ENCODE measurements around the gene LYSMD4.
"Not testable (repeated sequence)": the region's sequence is repeated elsewhere in the genome, so short reads cannot be mapped to it uniquely, and the experiment has no call there.

Gene LYSMD4

DNA sequence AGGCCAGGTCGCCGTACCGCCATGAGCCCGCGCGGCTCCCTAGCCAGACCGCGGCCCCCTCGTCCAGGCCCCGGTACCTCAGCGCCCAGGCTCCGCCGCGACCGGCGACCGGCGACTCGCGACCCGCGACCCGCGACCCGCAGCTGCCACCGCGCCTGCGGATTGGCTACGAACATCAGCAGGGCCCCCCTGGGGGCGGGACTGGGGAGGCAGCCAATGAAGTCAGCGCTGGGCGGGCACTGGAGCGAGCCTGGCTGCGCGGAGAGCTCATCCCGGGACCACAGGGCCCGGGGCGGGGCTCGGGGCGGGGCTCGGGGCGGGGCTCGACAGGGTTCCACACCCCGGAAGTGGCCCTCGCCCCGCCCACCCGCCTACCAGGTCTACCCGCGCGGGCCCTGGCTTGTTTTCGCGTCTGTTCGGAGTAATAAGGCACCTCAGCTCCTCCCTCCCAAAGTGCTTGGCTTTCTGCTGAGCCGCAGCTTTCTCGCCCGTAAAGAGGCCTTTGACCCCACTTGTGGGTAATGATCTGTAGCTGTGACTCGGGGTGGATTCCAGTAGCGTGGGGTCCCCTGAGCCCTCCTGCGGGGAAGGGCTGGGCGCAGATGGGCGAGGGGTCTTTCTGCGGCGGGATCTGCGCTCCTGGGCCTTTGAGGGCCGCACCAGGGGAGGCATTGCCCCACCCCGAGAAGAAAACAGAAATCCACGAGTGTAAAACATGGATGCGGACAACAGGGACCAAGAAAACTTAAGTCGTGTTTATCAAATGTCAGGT, at the start of gene LYSMD4:
Gene LYSMD4, minus strand, starts transcription at position 170 of the 772 bp plus-strand sequence. CDS start 1,438 bp downstream, outside the sequence.
- DNase-seq = peak; percentile 48

DNA sequence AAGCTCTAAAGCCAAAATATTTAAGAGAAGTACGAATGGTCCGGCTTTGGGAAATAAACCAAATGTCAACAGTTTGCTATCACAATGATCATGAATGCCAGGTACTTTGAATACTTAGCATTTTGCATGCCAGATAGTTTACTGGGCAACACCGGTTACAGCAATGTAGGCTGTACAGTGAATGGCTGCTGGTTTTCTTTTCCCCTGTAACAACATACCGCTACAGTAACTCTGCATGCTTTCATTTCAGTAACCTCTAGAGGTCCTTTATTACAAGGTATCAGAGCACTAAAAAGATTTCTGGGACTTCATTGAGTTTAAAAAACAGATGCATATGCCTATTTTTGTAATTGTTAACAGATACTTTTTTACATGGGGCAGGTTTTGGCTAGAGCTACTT, 48.8 kb upstream of the LYSMD4 start:
- not testable (repeated sequence) for DNase-seq

DNA sequence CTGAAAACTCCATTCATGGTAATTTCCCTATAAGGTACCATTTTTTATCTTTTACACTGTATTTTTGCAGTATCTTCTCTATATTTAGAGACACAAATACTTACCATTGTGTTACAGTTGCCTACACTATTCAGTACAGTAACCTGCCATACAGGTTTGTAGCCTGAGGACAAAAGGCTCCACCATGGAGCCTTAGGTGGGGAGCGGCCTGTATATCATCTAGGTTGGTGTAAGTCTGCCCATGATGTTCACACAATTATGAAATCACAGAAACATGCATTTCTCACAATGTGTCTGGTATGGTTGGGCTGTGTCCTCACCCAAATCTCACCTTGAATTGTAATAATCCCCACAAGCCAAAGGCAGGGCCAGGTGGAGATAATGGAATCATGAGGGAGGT, 43.9 kb upstream of the LYSMD4 start:
- DNase-seq = no peak

DNA sequence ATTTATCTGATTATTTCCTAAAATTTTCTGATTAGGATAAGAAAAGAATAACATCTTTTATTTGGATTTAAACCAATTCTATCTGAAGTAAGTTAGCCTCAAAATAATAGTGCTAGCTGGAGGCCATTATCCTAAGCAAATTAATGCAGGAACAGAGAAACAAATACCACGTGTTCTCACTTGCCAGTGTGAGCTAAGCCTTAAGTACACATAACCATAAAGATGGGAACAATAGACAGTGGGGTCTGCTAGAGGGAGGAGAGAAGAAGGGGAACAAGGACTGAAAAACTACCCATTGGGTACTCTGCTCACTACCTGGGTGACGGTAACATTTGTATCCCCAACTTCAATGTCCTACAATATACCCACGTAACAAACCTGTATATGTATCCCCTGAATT, 31.3 kb upstream of the LYSMD4 start:
- no peak for DNase-seq

DNA sequence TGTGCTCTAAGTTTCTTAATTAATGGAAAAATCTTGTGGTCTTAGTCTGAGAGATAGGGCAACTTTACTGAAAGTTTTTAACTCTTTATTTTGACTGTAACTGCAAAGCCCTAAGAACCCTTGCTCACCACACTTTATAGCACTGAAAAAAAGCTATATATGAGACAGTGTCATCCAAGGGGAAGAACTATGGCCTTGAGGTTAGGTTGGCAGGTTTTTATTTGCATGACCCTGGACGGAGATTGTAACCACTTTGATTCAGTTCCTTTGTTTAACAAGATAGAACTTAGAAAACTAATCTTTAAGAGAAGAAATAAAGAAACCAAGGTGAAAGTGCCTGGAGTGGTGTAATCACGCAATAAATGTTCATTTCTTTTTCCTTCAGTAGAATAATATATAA, 30.6 kb upstream of the LYSMD4 start:
- no peak for DNase-seq

DNA sequence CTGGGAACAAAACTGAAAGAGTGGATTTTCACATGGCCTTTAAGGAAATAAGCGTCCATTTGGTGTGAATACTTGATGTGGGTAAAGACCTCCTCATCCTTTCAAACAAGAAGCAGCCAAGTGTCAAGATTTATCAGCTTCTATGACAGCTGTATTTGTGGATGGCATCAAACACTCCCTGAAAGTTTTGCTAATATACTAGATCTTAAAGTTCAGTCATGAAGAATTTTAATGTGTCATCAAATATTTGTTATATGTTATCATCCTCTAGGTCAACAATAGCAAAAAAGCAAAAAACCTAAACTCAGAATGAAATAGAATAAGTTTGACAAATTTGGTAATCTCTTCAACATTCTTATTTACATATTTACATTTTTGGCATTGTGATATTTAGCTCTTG, 29.1 kb upstream of the LYSMD4 start:
- no peak for DNase-seq

DNA sequence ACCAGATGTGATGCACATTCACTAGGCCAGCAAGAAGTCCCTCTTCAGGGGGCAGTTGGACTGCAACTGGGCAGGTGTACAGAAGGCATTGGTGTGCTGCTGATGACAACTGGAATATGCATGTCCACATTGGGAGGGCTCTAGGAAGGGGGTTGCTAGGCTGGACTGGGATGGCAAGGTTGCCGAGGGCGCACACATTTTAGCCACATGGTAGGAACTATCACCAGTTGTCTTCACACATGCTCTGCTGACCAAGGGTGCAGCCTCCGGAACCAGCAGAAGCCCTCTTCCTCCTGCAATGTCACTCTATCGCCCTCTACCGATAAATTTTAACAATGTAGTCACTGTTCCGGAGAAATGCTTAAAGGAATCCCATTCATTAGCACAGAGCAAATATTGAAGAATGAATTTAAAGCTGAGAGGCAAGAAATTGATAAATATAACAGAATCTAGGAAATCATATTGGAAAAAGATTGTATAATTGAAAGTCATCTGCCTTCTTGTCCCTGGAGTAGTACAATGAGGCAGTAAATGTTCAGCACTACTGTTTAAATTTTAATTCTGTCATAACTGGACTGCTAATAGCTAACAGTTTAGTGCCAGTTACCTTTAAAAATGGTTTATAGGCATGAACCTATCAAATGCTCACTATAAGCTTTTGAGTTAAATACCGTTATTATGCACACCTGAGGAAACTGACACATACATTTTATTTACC, 22.6 kb upstream of the LYSMD4 start:
- no peak for DNase-seq

DNA sequence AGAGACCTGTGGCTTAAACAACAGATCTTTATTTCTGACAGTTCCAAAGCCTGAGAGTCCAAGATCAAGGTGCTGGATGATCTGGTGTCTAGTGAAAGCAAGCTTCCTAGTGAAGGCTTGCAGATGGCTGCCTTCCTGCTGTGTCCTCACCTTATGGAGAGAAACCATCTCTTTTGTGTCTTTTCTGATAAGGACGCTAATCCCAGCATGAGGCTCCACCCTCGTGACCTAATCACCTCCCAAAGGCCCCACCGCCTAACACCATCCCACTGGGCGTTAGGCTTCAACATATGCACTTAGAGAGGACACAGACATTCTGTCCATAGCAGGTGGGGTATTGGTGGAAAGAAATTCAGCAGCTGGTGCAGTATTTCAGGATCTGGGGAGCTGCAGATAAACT, 19.8 kb upstream of the LYSMD4 start:
- DNase-seq = no peak

DNA sequence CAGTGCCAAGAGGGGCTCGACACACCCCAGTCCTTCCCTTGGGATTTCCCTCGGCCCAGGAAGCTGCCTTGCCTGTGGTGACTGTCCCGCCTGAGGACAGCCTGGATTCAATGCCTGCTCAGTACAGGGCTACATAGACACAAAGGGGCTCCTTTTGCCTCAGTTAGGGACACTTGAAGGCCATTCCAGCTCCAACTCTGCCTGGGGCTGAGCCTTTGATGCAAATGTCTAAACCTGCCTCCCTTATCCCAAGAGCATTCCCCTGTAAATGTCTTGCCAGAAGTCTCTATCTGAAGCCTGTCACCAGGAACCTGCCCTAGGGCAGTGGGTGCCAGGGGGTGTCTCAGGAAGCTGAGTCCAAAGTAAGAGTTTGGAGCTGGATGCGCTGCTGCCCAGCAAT, 19.3 kb upstream of the LYSMD4 start:
- no peak for DNase-seq

DNA sequence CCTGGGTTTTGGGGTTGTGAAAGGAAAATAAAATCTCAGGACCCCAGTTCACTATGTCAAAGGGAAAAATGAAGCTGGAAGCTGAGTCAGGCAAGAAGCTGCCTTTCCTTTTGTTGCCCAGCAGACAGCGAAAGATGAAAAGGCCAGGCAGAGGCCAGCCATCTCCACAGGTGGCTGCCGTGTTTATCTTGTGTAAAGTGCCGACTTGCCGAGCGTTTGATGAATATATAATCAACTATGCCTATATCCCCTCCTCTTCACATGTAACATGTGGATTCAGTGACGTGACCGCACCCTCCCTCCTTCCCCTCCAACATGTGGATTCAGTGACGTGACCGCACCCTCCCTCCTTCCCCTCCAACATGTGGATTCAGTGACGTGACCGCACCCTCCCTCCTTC, 17.1 kb upstream of the LYSMD4 start:
- not testable (repeated sequence) for DNase-seq

DNA sequence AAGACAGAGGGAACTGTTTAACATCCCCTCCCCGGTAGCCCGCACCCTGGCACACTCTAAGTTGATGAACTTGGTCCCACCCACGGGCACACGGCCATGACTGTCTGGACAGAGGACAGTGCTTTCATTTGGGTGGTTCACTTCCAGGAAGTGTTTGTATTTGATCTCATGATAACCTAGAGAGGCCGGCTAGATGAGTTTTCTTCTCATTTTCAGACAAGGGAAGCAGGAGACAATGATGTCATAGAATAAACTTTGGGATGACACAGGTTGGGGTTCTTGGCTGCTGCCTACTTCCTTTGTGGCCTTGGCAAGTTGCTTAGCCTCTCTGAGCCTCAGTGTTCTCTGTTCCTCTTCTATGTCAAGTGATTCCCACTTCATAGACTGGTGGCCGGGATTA, 16.1 kb upstream of the LYSMD4 start:
- no peak for DNase-seq

DNA sequence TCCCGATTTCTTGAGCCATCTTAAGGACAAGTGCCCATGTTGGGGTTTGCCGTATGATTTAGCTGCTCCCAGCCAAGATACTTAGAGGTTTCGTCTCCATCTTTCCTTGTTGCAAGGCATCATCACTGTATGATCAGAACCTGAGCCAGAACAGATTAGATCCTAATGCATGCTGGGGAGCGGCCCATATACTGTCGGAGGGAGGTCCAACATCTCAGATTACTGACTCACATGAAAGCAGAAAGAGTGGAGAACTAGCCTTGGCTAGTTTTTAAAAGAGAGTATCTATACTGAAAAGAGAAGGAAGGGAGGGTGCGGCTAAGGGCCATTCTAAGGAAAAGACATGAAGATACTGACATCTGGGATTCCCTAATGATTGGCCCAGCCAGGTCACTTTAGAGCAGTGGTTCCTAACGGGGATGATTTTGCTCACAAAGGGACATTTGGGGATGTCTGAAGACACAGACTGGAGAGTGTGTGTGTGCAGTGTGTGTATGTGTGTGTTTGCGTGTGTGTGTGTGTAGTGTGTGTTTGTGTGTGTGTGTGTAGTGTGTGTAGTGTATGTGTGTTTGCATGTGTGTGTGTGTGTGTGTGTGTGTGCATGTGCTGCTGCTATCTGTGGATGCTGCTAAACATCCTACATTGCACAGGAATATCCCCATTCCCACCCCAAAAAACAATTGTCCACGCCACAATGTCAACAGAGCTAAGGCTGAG, 12.3 kb upstream of the LYSMD4 start:
- DNase-seq = no peak

DNA sequence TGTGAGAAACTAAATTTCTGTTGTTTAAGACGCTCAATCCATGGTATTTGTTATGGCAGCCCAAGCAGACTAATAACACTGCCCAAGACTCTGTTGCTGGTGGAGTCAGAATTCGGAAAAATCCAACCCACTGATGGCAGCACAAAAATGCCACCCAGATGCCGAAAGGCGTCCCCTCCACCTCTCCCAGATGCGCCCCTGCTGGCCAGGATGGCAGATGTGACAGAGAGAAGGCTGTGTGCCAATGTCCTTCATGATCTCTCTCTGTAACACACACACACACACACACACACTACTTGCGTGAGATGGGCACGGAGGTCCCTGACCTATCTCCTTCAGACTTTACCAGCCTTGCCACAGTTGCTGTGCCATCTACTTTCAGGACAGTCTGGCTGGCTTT, 10.9 kb upstream of the LYSMD4 start:
- DNase-seq = no peak

DNA sequence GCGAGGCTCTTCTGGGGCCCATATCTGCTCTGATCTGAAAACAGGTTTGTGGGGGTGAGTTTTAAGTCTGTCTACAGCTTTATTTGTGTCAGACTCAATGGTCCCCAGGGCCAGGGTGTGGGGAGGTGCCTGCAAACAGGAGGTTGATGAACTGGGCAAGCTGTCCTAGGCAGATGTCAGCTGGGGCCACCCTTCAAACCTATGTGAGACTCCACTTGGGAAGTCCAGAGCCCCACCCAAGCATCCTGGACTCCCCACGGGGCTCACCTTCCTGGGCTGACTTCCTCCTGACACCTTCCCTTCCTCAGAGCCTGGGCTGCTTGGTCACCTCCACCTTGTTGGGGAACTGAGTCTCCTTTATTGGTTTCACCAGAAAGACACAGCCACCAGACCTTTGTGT, 8.6 kb upstream of the LYSMD4 start:
- no peak for DNase-seq

DNA sequence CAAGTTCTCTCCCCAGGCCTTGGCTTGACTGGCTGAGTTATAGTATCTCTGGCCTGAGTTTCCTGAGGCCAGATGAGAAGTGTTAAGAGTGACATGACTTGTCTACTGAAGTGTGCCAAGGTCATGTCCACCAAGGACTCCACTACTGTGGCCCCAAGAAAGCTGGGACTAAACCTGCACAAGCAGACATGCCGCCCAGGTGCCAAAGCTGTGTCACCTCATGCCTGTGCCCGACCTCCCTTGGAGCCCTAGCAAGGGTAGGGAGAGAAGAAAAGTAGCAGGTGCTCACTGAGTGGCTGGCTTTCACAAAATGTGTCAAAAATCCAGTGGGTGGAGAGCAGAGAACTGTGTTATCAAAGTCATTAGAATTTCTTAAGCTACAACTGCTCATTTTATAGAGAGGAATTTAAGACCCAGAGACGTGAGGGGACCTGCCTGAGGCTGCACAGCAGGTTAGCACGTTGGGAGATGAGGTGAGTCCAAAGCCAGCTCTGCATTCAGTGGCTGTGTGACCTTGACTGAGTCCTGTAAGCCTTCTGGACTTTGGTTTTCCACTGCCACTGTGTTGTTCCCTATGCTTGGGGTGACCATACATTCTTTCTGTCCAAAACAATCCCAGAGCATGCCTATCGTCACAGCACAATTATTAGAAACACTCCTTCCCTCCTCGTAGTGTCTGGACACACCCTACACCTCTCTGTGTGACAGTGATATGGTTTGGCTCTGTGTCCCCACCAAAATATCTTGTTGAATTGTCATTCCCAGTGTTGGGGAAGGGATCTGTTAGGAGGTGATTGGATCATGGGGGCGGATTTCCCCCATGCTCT, 5.0 kb upstream of the LYSMD4 start:
- DNase-seq = no peak

DNA sequence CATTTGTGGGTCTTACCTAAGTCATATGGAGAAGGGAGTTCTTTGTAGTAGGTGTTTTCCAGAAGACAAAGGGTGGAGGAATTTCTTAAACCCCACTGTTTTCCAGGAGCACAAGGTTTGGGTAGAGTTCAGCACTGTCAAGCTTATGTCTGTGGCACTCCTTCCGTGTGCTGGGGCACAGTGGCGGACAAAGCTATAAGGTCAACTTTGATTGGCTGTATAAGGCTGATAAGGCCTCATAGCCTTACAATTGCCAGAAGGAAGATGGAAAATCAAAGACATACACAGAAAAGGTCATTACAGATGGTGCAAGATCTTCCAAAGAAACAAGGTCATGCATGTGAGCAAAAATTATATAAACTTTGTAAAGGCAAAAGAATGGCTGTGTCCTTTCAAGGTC, 3.5 kb upstream of the LYSMD4 start:
- DNase-seq = no peak

DNA sequence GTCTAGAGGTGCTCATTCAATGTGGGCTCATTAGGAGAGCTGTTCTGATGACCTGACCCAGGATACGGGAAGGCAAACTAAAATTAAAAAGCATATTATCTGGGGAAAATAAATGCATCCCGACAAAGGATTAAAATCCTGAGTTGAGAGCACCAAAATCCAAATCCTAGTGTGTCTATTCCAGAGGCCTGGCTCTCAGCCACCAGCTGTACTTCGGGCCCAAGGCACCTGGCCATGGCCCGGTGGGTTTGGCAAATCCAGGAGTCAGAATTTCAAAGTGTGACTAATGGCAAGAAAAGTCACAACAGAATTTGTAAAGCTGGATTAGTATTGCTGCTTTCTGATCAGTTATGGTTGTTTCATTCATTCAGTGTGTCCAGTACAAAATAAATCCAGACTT, 2.6 kb upstream of the LYSMD4 start:
- DNase-seq = no peak

DNA sequence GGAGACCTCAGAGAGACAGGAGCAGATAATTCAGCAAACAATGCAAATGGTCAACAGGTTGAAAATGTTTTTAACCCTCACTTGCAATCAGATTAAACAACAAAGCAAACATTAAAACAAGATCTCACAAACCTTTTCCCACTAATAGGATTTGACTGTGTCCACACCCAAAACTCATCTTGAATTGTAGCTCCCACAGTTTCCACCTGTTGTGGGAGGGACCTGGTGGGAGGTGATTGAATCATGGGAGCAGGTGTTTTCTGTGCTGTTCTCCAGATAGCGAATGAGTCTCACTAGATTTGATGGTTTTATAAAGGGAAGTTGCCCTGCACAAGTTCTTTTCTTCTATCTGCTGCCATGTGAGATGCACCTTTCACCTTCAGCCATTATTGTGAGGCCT, 1.3 kb upstream of the LYSMD4 start:
- DNase-seq = no peak

DNA sequence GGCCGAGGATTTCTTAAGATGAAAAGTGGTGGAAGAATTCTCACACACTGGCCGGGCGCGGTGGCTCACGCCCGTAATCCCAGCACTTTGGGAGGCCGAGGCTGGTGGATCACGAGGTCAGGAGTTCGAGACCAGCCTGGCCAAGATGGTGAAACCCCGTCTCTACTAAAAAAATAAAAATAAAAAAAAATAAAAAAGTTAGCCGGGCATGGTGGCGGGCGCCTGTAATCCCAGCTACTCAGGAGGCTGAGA, 729 bp upstream of the LYSMD4 start:
- not testable (repeated sequence) for DNase-seq

DNA sequence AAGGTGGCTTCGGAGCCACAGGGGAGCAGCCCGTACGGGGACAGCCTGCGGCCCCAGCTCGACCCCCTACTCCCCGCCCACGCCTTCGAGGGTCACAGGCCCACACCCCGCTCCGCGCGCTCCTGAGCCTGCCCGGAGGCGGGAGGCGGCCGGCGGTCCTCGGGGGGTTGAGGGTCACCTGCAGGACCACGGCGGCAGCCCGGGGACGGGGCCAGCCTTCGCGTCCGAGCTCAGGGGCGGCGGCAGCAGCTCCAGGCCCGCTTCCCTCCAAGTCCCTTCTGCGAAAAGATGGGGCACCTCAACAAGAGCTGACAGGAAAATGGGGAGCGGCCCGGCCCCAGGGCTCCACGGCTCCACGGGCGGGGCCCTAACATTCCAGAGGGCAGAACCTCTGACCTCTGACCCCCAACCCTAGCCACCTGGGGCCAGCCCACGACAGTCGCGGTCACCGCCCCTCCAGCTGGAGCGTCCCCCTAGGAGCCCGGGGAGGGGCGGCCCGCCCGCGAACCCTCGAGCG, 428 bp downstream of the LYSMD4 start:
- DNase-seq = no peak

DNA sequence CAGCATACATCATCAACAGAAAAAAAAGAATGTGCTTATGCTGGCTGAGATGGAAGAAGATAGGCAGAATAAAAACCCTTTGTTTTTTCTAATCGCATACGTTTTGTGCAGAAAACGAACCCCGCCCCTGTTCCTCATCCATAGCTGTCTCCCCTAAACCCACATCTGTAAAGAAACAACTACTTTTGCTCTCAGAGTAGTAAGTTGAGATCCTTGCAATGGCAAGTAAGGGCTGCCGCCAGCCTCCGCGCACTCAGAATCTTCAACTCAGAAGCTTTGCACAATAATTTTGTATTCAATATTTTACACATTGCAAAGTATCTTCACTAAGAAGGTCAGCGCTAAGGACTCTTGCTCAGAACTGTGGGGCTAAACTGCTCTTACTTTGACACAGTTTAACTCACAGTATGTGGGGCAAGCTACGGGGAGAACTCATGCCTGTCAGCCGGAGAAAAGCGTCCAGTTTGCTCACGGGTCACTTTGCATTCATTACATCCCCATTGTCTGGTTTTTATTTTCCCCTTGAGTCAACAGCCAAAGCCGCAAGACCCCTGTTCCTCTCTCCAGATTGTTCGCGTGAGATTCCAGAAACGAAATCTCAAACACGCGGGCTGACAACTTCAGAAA, 1.0 kb downstream of the LYSMD4 start:
- DNase-seq = no peak

DNA sequence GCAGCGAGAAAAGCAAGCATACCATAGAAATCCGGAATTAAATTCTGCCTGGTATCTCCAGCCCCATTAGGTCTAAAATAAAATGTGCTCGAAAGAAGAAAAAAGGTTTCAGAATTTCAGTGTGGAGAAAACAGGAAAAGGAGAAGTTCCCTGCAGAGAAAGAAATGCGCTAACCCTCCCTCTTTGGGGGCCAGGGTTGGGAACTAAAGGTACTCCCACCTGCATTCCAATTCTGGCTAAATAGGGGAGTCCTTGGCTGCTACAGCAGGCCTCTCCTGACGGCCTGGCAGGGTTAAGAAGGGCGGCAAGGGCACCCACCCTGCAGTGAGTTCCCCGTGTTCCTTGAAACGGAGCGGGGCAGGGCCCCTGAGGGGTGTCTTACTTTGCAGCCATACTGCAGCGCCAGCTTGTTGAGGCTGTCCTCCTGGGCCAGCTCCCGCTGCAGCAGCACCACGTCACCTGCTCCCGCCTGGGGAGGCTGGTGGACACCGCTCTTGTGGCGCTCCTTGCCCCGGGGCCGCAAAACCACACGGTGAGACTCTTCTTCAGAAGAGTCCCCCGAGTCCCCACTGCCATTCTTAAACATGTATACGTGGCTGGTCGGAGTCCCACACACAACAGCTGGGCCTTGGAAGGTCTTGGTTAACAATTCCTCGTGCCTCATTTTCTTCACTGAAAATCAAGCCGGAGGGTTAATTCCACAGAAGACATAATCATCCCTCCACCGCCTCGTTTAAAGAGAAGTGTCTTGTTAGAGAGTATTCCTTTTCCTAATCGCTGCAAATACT, 1.7 kb downstream of the LYSMD4 start:
- DNase-seq = no peak
